Right renal pelvis (tissue), 4 donors: Measurements from ENCODE around the gene ACSL5. TPM values are rescaled to one million over a fixed set of nuclear protein-coding genes. Genes with fewer than 3 reads are reported as not detected.
"Not testable (repeated sequence)": the region's sequence is repeated elsewhere in the genome, so short reads cannot be mapped to it uniquely, and the experiment has no call there.

Experiments
- DNase-seq, 4 donors: peaks; one replicate each; pipeline ENCODE4 v3.0.0-alpha.2; 2013; ENCODE audit warnings: low read depth in 4 of 4, low spot score in 3 of 4, missing footprints in 1 of 4
- polyA plus RNA-seq, 4 donors: library from polyadenylated mRNA; unstranded; fragments of 120-200 nt; gene quantifications; one replicate each; pipeline ENCODE4 v1.2.1, GENCODE V29; 2013; ENCODE audit not compliant: insufficient read length in 4 of 4

Gene ACSL5
- polyA plus RNA-seq, 4 donors, result 4.6 to 6.4 (median 4.9) TPM

- DNase-seq, result no peak
Observed at GRCh38 chr10:112402917-112403316, 29.0 kb downstream of the ACSL5 start.

DNA sequence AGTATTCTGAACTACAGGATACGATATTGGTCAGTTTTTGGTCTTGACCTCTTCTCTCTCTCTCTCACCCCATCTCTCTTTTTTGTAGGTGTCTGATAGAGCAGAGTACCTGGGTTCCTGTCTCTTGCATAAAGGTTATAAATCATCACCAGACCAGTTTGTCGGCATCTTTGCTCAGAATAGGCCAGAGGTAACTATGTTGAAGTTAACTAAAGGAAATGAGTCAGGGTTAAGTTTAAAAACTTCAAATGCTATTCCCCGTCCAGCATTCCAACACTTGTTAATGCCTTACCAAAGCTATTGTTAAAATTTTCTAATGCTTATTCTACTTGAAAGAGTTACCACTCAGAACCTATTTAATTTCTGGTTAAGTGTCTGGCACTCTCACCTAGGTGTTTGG lies 30.7 kb downstream of the ACSL5 start:
- DNase-seq, result no peak

GRCh38 chr10:112406806-112407205 lies 32.9 kb downstream of the ACSL5 start:
- not testable (repeated sequence) for DNase-seq

GRCh38 chr10:112407696-112408095 lies 33.8 kb downstream of the ACSL5 start:
- DNase-seq, result no peak

GRCh38 chr10:112409299-112409698 lies 35.4 kb downstream of the ACSL5 start:
- no peak for DNase-seq

DNA sequence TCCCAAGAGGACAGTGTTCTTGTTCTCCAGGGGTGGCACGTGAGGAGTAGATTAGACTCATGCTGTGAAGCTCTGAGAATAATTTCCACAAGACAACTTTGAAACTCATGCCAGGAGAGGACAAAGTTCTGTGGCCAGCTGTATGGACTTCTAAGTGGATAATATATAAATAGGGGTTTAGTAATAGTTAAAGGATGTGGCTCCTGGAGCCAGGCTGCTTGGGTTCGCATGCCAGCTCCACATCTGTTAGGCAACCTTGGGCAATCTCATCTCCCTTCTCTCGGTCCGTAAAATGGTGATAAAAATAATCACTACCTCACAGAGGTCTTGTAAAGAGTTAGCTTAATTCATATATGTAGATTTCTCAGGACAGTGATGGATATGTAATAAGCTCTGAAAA lies 35.8 kb downstream of the ACSL5 start:
- DNase-seq, result no peak

DNA sequence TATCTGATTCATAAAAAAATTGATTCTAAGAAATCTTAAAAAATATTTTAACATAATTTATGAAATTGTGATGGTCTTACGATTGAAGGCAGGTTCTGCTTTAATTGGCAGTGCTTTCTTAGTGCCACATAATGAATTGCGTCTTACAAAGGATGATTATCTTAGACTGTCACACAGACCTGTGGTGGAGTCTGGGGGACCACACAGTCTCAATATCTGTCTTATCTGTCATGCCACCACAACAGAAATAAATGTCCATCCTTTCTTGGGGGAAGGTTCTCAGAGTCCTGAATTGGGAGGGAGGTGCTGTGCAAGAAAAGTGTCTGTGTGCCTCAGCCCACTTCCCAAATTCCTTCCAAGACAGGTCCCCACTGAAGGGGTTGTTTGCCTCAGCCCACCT lies 38.8 kb downstream of the ACSL5 start:
- no peak for DNase-seq

DNA sequence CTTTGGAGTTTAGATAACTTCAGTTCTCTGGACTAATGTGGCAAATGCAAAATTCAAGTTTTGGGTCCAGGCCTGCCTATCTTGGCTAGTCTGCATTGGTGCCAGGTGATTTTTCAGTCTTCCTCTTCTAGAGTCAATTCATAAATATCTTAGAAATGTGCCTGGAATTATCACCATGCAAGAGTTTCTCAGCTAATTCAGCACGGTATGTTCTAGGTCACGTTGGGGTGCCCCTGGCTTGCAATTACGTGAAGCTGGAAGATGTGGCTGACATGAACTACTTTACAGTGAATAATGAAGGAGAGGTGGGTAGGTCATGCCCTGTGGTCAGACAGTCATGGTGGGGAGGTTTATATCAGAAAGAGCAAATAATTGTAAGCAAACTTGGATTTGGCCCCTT lies 47.8 kb downstream of the ACSL5 start:
- no peak for DNase-seq

GRCh38 chr10:112424651-112425050 lies 50.7 kb downstream of the ACSL5 start:
- DNase-seq, result no peak

- no peak for DNase-seq
Observed at GRCh38 chr10:112426111-112426510, 52.2 kb downstream of the ACSL5 start.

- DNase-seq, result no peak
Observed at GRCh38 chr10:112429147-112429546, 55.2 kb downstream of the ACSL5 start.

- no peak for DNase-seq
Observed at GRCh38 chr10:112429654-112430230, 55.8 kb downstream of the ACSL5 start.

DNA sequence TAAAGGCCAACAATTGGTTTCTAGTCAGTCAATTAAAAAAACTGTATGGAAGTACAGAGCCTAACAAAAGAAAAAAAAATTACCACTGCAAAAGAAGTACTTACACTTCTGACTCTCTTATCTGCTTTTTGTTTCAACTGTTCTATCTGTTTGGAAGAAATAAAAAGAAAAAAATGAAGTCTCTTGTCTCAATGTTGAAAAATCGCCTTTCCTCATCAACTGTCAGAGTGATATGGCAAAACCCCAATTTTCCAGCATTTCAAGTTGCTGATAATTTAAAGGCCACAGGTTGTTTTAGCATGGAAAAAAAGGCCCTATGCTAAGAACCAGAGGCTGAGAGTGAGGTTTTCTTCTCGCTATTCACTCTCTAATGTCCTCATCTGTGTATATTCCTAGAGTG lies 59.2 kb downstream of the ACSL5 start:
- DNase-seq, result no peak

- peak in 1 of 4 donors; percentile 8 for DNase-seq
Observed at GRCh38 chr10:112434988-112435619, 61.2 kb downstream of the ACSL5 start.

DNA sequence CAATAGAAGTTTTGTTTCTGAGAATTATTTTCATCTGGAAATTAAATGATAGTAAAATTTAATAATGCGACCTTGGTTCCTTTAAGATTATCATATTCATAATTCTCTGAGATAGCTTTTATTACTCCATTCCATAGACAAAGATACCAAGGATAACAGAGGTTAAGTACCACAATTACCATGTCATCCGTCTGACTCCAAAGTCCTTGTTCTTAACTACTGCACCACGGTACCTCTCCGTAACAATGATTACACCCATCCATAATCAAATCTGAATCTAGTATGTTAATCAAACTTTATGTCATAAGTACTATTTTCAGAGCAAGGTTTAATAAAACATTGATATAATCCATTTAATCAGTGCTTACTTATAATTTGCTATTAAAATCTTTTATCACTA lies 64.4 kb downstream of the ACSL5 start:
- no peak for DNase-seq

- DNase-seq, result no peak
Observed at GRCh38 chr10:112441520-112441919, 67.6 kb downstream of the ACSL5 start.

- DNase-seq, result no peak
Observed at GRCh38 chr10:112442063-112442462, 68.1 kb downstream of the ACSL5 start.

DNA sequence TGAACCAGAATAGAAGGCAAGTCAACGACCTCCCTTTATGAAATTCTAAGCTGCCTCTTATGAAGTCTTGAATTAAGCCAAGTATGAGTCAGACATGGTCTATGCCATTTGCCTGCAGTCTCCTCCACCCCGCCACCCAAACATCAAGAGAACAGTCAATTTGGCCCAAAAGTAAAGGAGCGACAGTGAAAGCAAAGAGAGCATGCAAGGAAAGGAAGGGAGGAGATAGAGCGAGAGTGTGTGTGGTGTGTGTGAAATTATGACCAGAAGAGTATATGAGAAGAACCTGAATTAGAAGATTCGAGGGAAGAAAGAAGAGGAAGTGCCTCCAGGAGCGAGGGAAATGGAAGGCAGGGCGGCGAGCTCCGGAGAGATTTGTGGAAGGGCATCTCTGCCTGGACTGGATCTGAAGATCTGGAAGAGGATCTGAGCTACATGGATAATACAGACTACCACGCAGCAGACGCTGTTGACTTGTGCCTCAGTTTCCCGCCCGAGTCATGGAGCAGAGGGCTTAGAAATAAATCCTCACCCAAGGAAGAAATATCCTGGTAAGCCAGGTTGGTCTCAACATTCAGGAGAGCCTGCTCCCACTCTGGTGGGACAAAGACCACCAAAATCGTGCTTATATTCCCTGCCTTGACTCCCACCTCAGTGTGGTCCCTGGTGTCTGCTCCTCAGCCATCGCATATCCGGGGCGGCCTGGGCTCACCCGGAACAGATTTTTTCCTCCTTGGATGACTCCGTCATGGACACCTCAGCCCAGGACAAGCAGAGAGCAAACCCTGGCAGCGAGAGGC lies 72.3 kb downstream of the ACSL5 start:
- no peak for DNase-seq

GRCh38 chr10:112446855-112447619 lies 73.1 kb downstream of the ACSL5 start, which contains the start of the genes VTI1A and ZDHHC6:
TSS of gene VTI1A (plus strand) at chr10:112447215. CDS start at chr10:112447374, 159 bp downstream.
TSS of gene ZDHHC6 (minus strand) at chr10:112446914. CDS start at chr10:112445436, 1,478 bp downstream.
- peak; percentile 75 to 87 (median 80) for DNase-seq

DNA sequence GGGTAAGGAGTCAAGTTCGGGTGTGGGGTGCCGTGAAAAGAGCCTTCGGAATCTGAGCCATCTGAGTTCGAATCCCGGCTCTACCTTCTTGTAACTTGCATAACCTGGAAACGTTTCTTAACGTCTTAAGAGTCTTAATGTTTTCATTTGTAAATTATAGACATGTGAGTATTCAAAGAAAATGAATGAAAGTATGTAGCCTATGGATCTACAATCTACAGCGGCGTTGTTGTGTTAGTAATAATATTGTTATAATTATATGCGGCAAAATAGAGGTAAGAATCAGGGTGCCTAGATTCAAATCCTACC lies 73.7 kb downstream of the ACSL5 start:
- no peak for DNase-seq

DNA sequence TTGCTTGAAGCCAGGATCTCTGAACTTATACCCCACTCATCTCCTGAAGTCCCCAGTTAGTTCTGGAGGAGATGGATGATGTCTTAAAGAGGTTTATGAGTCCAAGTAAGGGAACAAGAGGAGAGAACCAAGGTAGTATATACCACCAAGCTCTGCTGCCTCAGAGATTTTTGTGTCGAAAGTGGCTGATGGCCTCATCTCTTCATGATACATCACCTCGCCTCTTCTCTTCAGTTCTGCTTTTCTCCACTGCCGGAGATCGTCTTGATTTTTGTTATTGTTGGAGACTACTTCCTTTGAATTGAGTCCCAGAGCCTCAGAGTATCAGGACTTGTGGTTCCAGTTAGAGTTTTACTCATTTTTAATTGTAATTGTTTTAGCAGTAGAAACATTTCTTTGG lies 75.0 kb downstream of the ACSL5 start:
- no peak for DNase-seq
